Suppressor macrophage (primary cell): ENCODE data around the gene TBXA2R.
"Not testable (repeated sequence)": the region's sequence is repeated elsewhere in the genome, so short reads cannot be mapped to it uniquely, and the experiment has no call there.

ENCODE experiments used
- DNase-seq, 4 experiments: peaks; one replicate each; pipeline ENCODE4 v3.0.0-alpha.2; 2020 to 2022
- total RNA-seq, 17 experiments: gene quantifications; one replicate each; lab custom pipeline; 2026; ENCODE audit warnings: mixed read lengths in 6 of 17, inconsistent platforms in 3 of 17; lab: John Stamatoyannopoulos, UW

Gene TBXA2R
- total RNA-seq = 0.10 to 1.7 (median 0.33) reads per million in 17 experiments

DNA sequence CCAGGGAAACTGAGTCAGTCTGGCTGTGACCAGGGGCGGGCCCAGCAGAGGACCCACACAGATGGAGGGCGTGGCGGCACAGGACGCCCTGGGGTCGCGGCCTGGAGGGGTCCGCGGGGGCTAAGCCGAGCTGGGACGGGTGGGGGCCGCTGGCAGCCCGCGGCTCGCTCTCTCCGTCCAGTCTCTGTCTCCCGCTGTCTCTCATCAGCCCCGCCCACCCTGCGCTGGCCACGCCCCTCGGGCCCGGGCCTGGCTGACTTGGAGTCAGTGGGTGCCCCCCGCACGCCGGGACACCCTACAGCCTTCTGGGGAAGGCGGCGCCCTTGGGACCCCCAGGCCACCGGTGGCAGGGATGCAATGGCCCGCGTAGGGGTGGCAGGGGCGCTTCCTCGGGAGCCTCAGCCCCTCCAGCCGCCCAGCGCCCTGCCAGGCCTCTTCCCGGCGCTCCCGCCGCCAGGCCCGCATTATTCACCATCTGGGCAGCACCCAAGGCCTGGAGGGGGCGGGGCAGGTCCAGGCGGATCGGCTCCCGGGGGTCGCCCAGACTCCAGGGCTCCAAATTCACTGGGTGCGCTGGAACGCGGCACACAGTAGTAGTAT is at the start of gene TBXA2R:
TSS of gene TBXA2R (minus strand) at position 186 of the 600 bp plus-strand sequence. CDS start 6,241 bp downstream, outside the sequence.
- peak; percentile 44 to 73 (median 54) for DNase-seq

- DNase-seq = no peak
Observed at GRCh38 chr19:3656073-3656746, 49.5 kb upstream of the TBXA2R start.

DNA sequence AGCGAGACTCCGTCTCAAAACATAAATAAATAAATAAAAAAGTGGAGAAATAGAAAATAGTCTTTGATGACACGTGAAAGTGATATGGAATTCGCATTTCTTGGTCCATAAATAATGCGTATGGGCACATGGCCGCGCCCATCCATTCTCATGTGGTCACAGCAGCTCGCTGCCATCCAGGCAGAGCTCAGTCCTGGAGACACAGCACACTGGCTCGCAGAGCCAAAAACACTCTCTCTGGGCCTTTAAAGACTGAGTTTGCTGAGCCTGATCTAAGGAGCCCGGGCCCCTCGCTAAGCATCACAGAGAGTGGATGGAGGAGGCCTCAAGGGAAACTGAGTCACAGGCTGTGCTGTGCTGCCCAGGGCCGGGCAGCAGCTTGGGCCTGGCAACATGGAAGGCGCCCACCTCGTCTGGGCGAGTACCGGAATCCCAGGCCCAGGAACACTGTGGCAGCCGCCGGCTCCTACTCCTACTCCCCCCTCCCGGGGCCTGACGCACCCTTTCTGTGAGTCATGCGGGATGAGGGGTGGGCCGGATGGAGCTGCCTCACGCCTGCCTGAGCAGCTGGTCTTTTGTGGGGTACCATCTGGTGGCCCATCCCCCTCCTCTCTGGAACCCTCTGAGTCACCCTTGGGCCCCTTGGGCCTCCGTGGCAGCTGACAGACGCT is 48.9 kb upstream of the TBXA2R start:
- DNase-seq = peak; percentile 5 to 27 (median 11)

DNA sequence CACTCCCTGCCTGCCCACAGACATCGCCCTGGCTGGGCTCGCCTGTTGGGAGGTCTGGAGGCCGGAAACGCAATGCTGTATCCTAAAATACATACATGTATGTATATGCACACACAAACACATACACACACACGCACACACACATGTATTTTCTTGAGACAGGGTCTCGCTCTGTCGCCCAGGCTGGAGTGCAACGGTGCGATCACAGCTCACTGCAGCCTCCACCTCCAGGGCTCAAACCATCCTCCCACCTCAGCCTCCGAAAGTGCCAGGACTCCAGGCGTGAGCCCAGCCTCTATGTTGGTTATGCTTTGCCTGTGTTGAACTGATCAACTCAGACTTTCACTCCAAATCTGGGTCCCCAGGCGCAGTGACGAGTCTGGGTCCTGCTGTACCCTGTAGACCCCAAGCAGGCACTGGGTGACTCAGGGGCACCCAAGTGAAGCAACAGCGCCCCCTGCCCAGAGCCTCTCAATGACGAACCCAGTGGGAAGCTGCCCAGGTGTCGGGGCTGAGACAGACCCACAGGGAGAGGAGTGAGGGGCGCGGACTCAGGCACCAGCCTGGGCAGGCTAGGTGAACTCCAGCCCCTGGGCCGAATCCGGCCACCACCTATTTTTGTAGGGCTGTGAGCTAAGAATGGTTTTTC is 47.3 kb upstream of the TBXA2R start:
- peak in 1 of 4 experiments; percentile 37 for DNase-seq

- no peak for DNase-seq
Observed at GRCh38 chr19:3653081-3653795, 46.6 kb upstream of the TBXA2R start.

GRCh38 chr19:3652422-3652821 is 45.7 kb upstream of the TBXA2R start:
- DNase-seq = no peak

DNA sequence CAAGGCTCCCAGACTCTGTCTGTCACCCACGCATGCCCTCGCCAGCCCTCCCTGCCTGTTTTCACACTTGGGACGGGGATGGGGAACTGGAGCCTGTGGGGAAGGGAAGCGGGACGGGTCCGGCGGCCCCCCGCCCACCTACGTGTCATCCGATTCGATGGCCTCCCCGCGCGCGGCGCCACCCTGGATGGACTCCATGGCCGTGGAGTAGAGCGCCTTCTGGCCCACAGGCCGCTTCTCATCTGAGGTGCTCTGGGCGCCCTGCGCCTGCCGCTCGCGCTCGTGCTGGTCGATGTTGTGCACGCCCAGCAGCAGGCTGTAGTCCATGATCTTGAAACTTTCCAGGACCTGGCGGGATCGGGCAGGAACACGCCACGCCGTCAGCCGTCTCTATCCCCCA is 45.0 kb upstream of the TBXA2R start:
- DNase-seq = no peak

DNA sequence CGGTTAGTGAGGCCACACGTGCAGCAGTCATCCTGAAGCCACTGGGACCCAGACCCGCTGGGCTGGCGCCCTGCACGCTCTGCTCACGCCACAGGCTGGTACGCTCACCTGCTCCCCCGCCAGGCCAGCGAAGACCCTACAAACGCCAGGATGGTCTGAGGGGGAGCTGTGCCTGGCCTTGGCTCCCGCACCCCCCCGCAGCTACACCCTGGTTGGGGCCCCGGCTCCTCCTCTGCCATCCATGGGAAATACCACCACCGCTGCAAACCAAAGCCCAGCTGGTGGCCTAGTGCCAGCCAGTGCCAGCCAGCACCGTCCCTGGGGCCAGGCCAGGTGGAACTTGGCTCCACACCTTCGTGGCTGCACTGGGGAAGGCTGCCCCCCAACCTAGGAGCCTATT is 43.2 kb upstream of the TBXA2R start:
- DNase-seq = no peak

GRCh38 chr19:3648037-3648905 is 41.6 kb upstream of the TBXA2R start:
- no peak for DNase-seq

- DNase-seq = not testable (repeated sequence)
Observed at GRCh38 chr19:3647102-3647501, 40.4 kb upstream of the TBXA2R start.

DNA sequence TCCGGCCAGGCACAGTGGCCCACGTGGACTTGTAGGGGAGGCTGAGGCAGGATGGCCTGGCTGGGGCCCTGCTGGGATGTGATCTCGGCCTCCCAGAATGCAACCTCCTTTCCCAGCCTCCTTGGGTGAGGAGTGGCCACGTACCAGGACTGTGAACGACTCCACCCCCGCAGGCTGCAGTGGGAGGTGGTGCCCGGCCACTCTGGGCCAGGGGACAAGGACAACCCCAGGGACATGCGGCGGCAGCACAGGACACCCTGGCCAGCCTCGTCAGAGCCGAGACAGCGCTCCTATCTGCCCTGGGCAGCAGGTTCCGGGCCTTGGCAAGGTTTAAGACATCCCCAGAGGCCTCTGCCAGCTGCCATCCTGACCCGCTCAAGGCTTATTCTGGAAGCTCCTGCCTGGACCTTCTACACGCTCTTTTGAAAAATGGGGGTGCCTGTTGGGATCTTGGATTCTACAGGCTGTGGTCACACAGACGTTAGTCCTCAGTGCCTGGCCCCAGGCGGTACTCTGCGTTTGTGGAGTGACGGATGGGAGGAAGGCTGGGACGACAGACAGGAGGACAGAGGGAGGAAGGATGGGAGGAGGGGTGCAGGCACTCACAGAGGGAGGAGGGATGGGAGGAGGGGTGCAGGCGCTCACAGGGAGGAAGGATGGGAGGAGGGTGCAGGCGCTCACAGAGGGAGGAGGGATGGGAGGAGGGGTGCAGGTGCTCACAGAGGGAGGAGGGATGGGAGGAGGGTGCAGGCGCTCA is 39.8 kb upstream of the TBXA2R start:
- no peak for DNase-seq

DNA sequence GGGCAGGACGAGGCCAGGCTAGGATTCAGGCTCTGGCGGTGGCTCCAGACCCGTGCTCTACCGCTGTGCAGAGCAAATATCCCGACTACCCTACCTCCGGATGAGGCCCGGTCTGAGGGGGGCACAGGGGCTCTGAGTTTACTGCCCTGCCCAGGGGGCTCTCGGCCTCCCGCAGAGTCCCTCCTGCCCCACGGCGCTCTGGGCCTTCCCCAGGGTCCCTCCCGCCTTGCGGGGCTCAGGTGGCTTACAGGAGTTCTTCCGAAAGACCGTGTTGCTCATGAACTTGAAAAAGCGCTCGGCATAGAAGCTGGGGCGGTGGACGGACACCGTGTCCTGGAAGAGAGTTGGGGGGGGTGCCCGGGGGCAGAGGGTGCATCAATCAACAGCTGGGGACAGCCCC is 39.1 kb upstream of the TBXA2R start:
- DNase-seq = no peak

DNA sequence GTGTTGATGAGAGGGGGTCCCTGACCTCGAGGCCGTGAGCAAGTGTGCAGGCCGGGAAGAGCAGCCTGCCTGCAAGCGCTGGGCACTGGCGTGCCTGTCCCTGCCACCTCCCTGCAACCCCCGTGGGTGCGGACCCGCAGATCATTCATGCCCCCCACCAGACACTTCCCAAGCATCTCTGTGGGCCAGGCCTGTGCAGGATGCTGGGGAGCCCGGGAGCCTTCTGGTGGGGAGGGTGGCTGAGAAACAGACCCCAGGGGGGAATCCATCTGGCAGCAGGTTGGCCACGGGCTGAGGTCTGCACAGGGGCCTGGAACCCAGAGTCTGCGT is 38.4 kb upstream of the TBXA2R start:
- DNase-seq = no peak

DNA sequence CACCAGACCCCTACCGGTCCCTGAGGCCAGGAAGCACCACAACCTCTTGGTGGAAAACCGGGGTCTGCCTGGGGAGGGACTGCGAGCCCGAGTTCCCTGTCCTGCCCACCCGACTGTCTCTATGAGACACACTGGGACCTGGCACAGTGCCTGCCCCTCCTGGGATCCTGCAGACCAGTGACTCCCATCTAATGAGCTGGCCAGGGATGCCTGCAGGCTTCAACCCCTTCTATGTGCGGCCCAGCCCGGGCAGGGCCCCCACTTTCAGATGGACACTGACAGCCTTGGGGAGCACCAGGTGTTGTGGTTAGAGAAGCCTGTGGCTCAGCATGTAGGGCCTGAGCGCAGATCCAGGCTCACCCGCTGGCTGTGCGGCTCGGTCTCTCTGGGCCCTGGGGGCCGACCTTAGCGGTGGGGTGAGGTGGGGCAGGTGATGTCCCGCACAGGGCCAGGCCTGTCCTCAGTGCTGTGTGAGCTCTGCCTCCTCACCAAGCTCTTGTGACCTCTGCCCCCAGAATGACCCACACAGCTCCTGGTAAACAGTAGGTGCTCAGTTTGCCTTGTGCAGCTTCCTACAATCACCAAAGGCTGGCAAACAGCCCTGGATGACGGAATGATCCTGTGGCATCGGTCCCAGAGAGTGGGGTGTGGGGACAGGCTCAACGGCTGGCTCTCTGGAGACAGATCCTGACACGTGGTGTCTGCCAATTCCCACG is 37.8 kb upstream of the TBXA2R start:
- no peak for DNase-seq

GRCh38 chr19:3643674-3644313 is 37.1 kb upstream of the TBXA2R start:
- DNase-seq = no peak

DNA sequence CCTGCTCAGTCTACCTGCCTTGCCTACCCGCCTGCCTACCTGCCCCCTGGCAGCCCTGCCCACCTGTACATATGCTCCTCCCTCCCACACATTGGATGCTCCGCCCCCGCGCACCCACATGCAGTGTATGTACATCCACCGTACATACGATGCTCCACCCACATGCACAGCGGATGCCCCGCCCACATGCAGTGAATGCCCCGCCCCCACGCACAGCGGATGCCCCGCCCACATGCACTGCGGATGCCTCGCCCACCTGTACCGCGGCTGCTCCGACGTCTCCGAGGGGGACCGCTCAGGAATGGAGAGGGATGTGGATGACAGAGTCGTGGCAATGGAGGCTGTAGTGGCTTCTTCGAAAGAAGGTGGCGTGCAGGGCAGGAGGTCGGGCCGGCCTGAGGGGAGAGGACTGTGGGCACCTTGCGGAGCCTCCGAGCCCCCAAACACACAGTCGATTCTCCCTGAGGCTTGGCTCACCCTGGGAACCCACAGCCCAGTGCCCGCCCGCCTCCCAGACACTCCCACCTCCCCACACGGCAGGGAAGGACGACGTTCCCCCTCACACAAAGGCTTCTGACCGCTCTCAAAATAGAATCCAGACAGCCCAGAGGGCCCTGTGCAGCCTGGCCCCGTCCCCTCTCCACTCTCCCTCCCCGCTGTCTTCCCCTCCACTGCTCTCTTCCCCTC is 36.5 kb upstream of the TBXA2R start:
- peak in 1 of 4 experiments; percentile 20 for DNase-seq

DNA sequence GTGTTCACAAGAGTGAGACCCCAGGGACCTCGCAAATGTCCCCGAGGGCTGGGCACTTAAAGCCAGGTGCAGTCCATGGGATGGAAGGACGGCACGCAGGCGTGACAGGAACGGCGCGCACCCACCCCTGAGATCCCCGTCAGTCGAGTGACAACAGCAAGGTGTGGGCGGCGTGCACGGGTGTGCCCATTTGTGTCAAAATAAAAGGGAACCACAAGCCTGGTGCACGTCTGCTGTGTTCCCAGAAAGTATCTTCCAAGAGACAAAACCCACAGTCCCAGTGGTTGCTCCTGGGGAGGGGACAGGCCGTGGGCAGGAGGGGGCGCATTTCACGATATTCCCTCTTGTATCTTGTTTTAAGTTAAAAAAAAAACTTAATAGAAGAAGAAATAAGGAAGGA is 35.6 kb upstream of the TBXA2R start:
- DNase-seq = no peak

DNA sequence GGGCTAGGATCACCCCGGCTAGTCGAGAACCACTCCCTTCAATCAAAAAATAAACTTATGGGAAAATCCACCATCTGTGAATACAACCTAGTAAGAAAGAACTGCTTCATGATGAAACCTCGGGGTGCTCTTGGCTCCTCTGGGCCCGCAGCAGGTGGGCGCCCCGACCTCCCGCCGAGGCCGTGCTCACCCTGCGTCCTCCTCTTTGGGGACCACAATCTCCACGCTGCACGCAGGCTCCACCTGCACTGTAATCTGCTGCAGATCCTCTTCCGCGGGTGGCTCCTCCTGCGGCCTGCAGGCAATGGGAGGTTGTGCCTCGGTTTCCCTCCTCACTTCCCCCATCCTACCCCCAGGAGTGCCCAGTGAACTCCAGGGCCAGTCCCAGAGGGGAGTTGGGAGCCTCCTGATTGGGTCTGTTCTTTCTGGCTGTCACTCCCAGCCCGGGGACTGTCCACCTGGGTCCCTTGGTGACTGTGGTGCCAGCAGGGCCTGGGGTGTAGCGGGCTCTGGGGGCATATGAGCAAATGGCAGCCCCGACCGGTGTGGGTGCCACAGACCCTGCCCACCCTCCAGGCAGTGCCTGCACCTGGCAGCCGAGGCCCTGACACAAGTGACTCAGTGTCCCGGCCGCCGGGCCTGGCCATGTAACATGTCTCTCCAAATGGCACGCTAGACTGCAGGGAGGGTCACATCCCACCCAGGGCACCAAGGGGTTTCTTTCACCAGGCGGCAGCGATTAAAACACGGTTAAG is 35.0 kb upstream of the TBXA2R start:
- DNase-seq = no peak
